A673 (cell line): ENCODE results near the gene RDH13.

Source experiments
- CTCF ChIP-seq: fragments of 300-800, 200-600 bp; sonication (generic); conservative IDR thresholded peaks from 2 replicates; pipeline ENCODE4 v1.5.1; 2017; ENCODE audit warnings: low read depth, mild to moderate bottlenecking, antibody characterized with exemption, low read length, moderate library complexity, mixed read lengths
- EZH2 ChIP-seq: fragments of 200-600 bp; sonication (generic); IDR thresholded peaks from 2 replicates; pipeline ENCODE4 v1.6.1; 2017; ENCODE audit warnings: borderline replicate concordance, low read depth, mild to moderate bottlenecking, mixed read lengths, antibody characterized with exemption, low read length; ENCODE audit not compliant: poor library complexity, severe bottlenecking

GRCh38 chr19:55042344-55042678, 20.6 kb downstream of the RDH13 start:
- TF ChIP-seq CTCF: no peak
- no peak for TF ChIP-seq EZH2
